HG02623 (cell line): ENCODE data around the gene OSBP.
"Not testable (repeated sequence)": the region's sequence is repeated elsewhere in the genome, so short reads cannot be mapped to it uniquely, and the experiment has no call there.

Experiments
- ATAC-seq: cut with Tn5 transposase; IDR thresholded peaks from one replicate; pipeline ENCODE4 v1.9.1; 2021; ENCODE audit warnings: moderate library complexity; ENCODE audit not compliant: unreplicated experiment

OSBP gene

GRCh38 chr11:59555601-59556114, 59.9 kb downstream of the OSBP start:
- no peak for ATAC-seq

- ATAC-seq = no peak
Measured at GRCh38 chr11:59553323-59553722, 62.3 kb downstream of the OSBP start.

- ATAC-seq = no peak
Measured at GRCh38 chr11:59552844-59553243, 62.7 kb downstream of the OSBP start.

- no peak for ATAC-seq
Measured at GRCh38 chr11:59551659-59552521, 63.7 kb downstream of the OSBP start.

GRCh38 chr11:59550842-59551658, 64.5 kb downstream of the OSBP start:
- ATAC-seq = peak; percentile 27

GRCh38 chr11:59550368-59550841, 65.2 kb downstream of the OSBP start:
- peak; percentile 94 for ATAC-seq

GRCh38 chr11:59548309-59548656, 67.3 kb downstream of the OSBP start:
- no peak for ATAC-seq

- not testable (repeated sequence) for ATAC-seq
Measured at GRCh38 chr11:59547605-59548308, 67.8 kb downstream of the OSBP start.

- ATAC-seq = no peak
Measured at GRCh38 chr11:59545179-59546020, 70.2 kb downstream of the OSBP start.

- ATAC-seq = no peak
Measured at GRCh38 chr11:59544869-59545178, 70.8 kb downstream of the OSBP start.

GRCh38 chr11:59543713-59544112, 71.9 kb downstream of the OSBP start:
- not testable (repeated sequence) for ATAC-seq

GRCh38 chr11:59542142-59542810, 73.3 kb downstream of the OSBP start:
- ATAC-seq = no peak

GRCh38 chr11:59534676-59535075, 80.9 kb downstream of the OSBP start:
- no peak for ATAC-seq

- ATAC-seq = no peak
Measured at GRCh38 chr11:59532620-59533019, 83.0 kb downstream of the OSBP start.

GRCh38 chr11:59528711-59529110, 86.9 kb downstream of the OSBP start:
- ATAC-seq = no peak
